ENCODE measurements around the gene ABCB9.
"Not testable (repeated sequence)": the region's sequence is repeated elsewhere in the genome, so short reads cannot be mapped to it uniquely, and the experiment has no call there.

Gene ABCB9

GRCh38 chr12:122959566-122960192 lies 6.6 kb downstream of the ABCB9 start:
- DNase-seq, result no peak

- DNase-seq, result no peak
Observed at GRCh38 chr12:122958198-122958888, 7.9 kb downstream of the ABCB9 start.

GRCh38 chr12:122956035-122956434 lies 10.2 kb downstream of the ABCB9 start:
- no peak for DNase-seq

GRCh38 chr12:122955156-122955555 lies 11.1 kb downstream of the ABCB9 start:
- no peak for DNase-seq

- DNase-seq, result peak; percentile 48 to 74 (median 59)
Observed at GRCh38 chr12:122951979-122952892, 14.0 kb downstream of the ABCB9 start.

- no peak for DNase-seq
Observed at GRCh38 chr12:122951406-122951805, 14.9 kb downstream of the ABCB9 start.

- no peak for DNase-seq
Observed at GRCh38 chr12:122949816-122950675, 16.2 kb downstream of the ABCB9 start.

GRCh38 chr12:122949405-122949804 lies 16.9 kb downstream of the ABCB9 start:
- no peak for DNase-seq

GRCh38 chr12:122948605-122949004 lies 17.7 kb downstream of the ABCB9 start:
- DNase-seq, result no peak

- DNase-seq, result no peak
Observed at GRCh38 chr12:122947352-122947792, 18.9 kb downstream of the ABCB9 start.

- no peak for DNase-seq
Observed at GRCh38 chr12:122946690-122947341, 19.4 kb downstream of the ABCB9 start.

- DNase-seq, result no peak
Observed at GRCh38 chr12:122944605-122945592, 21.4 kb downstream of the ABCB9 start.

- no peak for DNase-seq
Observed at GRCh38 chr12:122943196-122943595, 23.1 kb downstream of the ABCB9 start.

GRCh38 chr12:122942637-122943036 lies 23.6 kb downstream of the ABCB9 start:
- no peak for DNase-seq

- not testable (repeated sequence) for DNase-seq
Observed at GRCh38 chr12:122941351-122941750, 24.9 kb downstream of the ABCB9 start.

- no peak for DNase-seq
Observed at GRCh38 chr12:122939125-122939524, 27.1 kb downstream of the ABCB9 start.

GRCh38 chr12:122937622-122938091 lies 28.6 kb downstream of the ABCB9 start:
- no peak for DNase-seq

GRCh38 chr12:122935318-122935717 lies 30.9 kb downstream of the ABCB9 start:
- no peak for DNase-seq

- DNase-seq, result no peak
Observed at GRCh38 chr12:122934722-122935121, 31.5 kb downstream of the ABCB9 start.

GRCh38 chr12:122932207-122932606 lies 34.1 kb downstream of the ABCB9 start:
- DNase-seq, result no peak

GRCh38 chr12:122929812-122930211 lies 36.5 kb downstream of the ABCB9 start:
- DNase-seq, result no peak

Measured in stimulated activated naive CD4-positive, alpha-beta T cell (primary cell).